Neural progenitor cell (in vitro differentiated cells): Measurements from ENCODE around the gene COPS8. TPM values are rescaled to one million over a fixed set of nuclear protein-coding genes. Genes with fewer than 3 reads are reported as not detected.

Experiments
- DNase-seq: peaks from one replicate; pipeline ENCODE4 v3.0.0-alpha.2; 2016; ENCODE audit warnings: low spot score
- H2AFZ ChIP-seq: fragments of 200-600 bp; sonication (generic); replicated peaks from 2 replicates; pipeline ENCODE4 v1.6.1; 2016; ENCODE audit warnings: antibody characterized with exemption
- H3F3A ChIP-seq: fragments of 200-600 bp; sonication (generic); 2 replicates; pipeline ENCODE4 v1.6.1; 2016; ENCODE audit warnings: antibody characterized with exemption, low read depth
- H3K27ac ChIP-seq: fragments of 200-600 bp; sonication (generic); 2 replicates; pipeline ENCODE4 v1.5.1; 2016; ENCODE audit warnings: mild to moderate bottlenecking
- H3K27me3 ChIP-seq: fragments of 200-600 bp; sonication (generic); 2 replicates; pipeline ENCODE4 v1.6.1; 2016; ENCODE audit warnings: mild to moderate bottlenecking, moderate library complexity
- H3K36me3 ChIP-seq: fragments of 200-600 bp; sonication (generic); 2 replicates; pipeline ENCODE4 v1.5.1; 2016
- H3K4me1 ChIP-seq: fragments of 200-600 bp; sonication (generic); 2 replicates; pipeline ENCODE4 v1.6.1; 2016; ENCODE audit warnings: mixed run types
- H3K4me2 ChIP-seq: fragments of 200-600 bp; sonication (generic); 2 replicates; pipeline ENCODE4 v1.6.1; 2016
- H3K4me3 ChIP-seq: fragments of 200-600 bp; sonication (generic); 2 replicates; pipeline ENCODE4 v1.5.1; 2016
- H3K79me2 ChIP-seq: fragments of 200-600 bp; sonication (generic); 2 replicates; pipeline ENCODE4 v1.6.1; 2016; ENCODE audit warnings: low read depth
- H3K9ac ChIP-seq: fragments of 200-600 bp; sonication (generic); 2 replicates; pipeline ENCODE4 v1.6.1; 2016
- H3K9me3 ChIP-seq: fragments of 200-600 bp; sonication (generic); 2 replicates; pipeline ENCODE4 v1.5.1; 2016; ENCODE audit warnings: low read depth
- H4K20me1 ChIP-seq: fragments of 200-600 bp; sonication (generic); 2 replicates; pipeline ENCODE4 v1.6.1; 2016; ENCODE audit warnings: low read depth
- H3K27ac Mint-ChIP-seq: 3 replicates; pipeline ENCODE4 v1.8.0; 2021; ENCODE audit warnings: mixed read lengths
- H3K27me3 Mint-ChIP-seq: 2 replicates; pipeline ENCODE4 v1.8.0; 2022; ENCODE audit warnings: low read depth, mild to moderate bottlenecking, inconsistent platforms, moderate library complexity, mixed read lengths; ENCODE audit not compliant: insufficient read depth
- H3K36me3 Mint-ChIP-seq: 3 replicates; pipeline ENCODE4 v1.8.0; 2021; ENCODE audit warnings: mixed read lengths
- H3K4me1 Mint-ChIP-seq: 3 replicates; pipeline ENCODE4 v1.8.0; 2021; ENCODE audit warnings: mixed read lengths
- H3K4me3 Mint-ChIP-seq: 3 replicates; pipeline ENCODE4 v1.8.0; 2021; ENCODE audit warnings: mild to moderate bottlenecking, moderate library complexity, mixed read lengths
- H3K9me3 Mint-ChIP-seq: 3 replicates; pipeline ENCODE4 v1.8.0; 2020; ENCODE audit warnings: mixed read lengths
- CTCF ChIP-seq: fragments of 200-600 bp; sonication (generic); IDR thresholded peaks from 2 replicates; pipeline ENCODE4 v1.5.1; 2017; ENCODE audit warnings: antibody characterized with exemption, mild to moderate bottlenecking
- EZH2 ChIP-seq: fragments of 200-600 bp; sonication (generic); IDR thresholded peaks from 2 replicates; pipeline ENCODE4 v1.6.1; 2017; ENCODE audit warnings: antibody characterized with exemption, mild to moderate bottlenecking, moderate library complexity
- EZH2phosphoT487 ChIP-seq: fragments of 200-600 bp; sonication (generic); IDR thresholded peaks from 2 replicates; pipeline ENCODE4 v1.6.1; 2017; ENCODE audit warnings: antibody characterized with exemption
- total RNA-seq: library from RNA; depleted of rRNA; stranded (reverse); fragments of >200 nt; gene quantifications from 2 replicates; pipeline ENCODE4 v1.2.3, GENCODE V29; 2015; ENCODE audit warnings: low replicate concordance

COPS8 gene
- total RNA-seq, 1 donor from 2014 or later = 267 TPM

DNA sequence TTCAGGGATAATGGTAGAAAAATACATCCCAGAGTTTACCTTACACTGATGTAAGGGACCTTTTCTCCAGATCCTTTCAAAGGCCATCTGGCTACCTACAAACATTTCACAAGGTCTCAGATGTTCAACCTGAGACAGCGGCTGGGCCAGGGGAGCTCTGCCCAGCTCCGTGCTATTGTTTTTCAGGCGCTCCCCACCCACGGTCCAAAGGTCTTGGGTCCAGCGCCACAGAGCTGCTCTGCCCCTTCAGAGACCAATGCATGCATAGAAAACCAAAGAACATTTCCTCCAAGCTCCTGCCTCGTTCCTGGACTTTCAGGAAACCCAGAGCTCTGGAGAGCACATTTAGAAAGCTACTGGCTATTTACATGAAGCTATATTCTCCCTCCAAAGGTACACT lies 40.3 kb downstream of the COPS8 start:
- Histone ChIP-seq H3K4me2 (no peak overlapping the region), H4K20me1 (no peaks in the 10 kb centered on the region), H3K9me3 (no peaks in the 10 kb centered on the region), H3K9ac (no peak overlapping the region), H3K4me3 (no peak overlapping the region), H3F3A (peaks cover 14% of the 10 kb centered on the region), H3K27ac (no peak overlapping the region), H3K36me3 (no peaks in the 10 kb centered on the region), H3K4me1 (peaks cover 6% of the 10 kb centered on the region), H2AFZ (no peak overlapping the region), H3K27me3 (no peaks in the 10 kb centered on the region), H3K79me2 (no peaks in the 10 kb centered on the region)
- Mint-ChIP-seq H3K27ac (no peak overlapping the region), H3K4me1 (peaks cover 3% of the 10 kb centered on the region), H3K9me3 (peaks cover 2% of the 10 kb centered on the region), H3K4me3 (no peak overlapping the region), H3K27me3 (peaks cover 2% of the 10 kb centered on the region), H3K36me3 (no peaks in the 10 kb centered on the region)
- TF ChIP-seq EZH2phosphoT487 (no peak), EZH2 (no peak), CTCF (no peak)
- no peak for DNase-seq

DNA sequence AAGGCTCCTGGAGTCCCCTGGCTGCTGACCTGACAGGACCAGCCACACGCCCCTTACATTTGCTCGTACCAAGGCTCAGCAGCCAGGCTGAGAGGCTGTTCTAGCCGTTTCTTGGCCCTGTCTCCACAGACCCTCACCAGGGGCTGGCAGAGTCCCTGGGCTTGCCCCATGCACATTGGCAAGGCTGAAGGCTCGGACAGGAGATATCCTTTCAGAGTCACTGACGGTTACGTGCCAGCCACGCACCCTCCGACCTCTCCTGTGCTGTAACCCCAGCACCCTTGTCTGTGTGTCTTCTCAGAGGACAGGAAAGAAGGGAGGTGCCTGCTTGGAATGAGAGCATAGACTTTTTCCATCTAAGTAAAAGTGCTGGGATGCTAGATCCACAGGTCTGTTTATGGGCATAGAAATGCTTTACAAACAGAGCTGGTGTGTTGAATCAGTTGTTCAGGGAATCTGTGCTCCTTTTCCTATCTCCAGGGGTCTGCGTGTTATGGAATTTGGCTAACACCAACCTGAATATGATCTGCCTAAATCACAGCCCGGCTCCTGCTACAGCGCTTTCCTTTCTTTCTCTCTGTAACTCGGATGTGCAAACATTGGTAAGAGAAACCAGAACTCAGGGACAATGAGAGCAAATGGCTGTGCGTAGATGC lies 41.0 kb downstream of the COPS8 start:
- Histone ChIP-seq H3K9ac (no peak overlapping the region), H3K79me2 (no peaks in the 10 kb centered on the region), H3K27ac (no peak overlapping the region), H3F3A (peaks cover 14% of the 10 kb centered on the region), H3K4me3 (no peak overlapping the region), H2AFZ (no peak overlapping the region), H3K4me1 (peaks cover 6% of the 10 kb centered on the region), H3K27me3 (no peaks in the 10 kb centered on the region), H3K4me2 (no peak overlapping the region), H3K9me3 (no peaks in the 10 kb centered on the region), H3K36me3 (no peaks in the 10 kb centered on the region), H4K20me1 (no peaks in the 10 kb centered on the region)
- Mint-ChIP-seq H3K36me3 (no peaks in the 10 kb centered on the region), H3K27ac (no peak overlapping the region), H3K27me3 (peaks cover 2% of the 10 kb centered on the region), H3K4me1 (peaks cover 3% of the 10 kb centered on the region), H3K9me3 (peaks cover 2% of the 10 kb centered on the region), H3K4me3 (no peak overlapping the region)
- no peak for TF ChIP-seq EZH2
- no peak for TF ChIP-seq CTCF
- no peak for TF ChIP-seq EZH2phosphoT487
- DNase-seq = no peak

GRCh38 chr2:237128026-237128703 lies 42.5 kb downstream of the COPS8 start:
- H3K79me2 ChIP-seq = no peaks in the 10 kb centered on the region
- H3K36me3 Mint-ChIP-seq = no peaks in the 10 kb centered on the region
- H2AFZ ChIP-seq = peak overlapping the region; percentile 53
- no peaks in the 10 kb centered on the region for H3K9me3 Mint-ChIP-seq
- H3K27ac ChIP-seq = no peak overlapping the region
- peak overlapping the region; percentile 70 for H3K27ac Mint-ChIP-seq
- H3K4me2 ChIP-seq = no peak overlapping the region
- H3K9ac ChIP-seq = no peak overlapping the region
- DNase-seq = peak; percentile 44
- H3K4me1 Mint-ChIP-seq = peaks cover 3% of the 10 kb centered on the region
- H3K4me1 ChIP-seq = peaks cover 6% of the 10 kb centered on the region
- H3K36me3 ChIP-seq = no peaks in the 10 kb centered on the region
- no peaks in the 10 kb centered on the region for H3K27me3 ChIP-seq
- H4K20me1 ChIP-seq = no peaks in the 10 kb centered on the region
- peaks cover 2% of the 10 kb centered on the region for H3K27me3 Mint-ChIP-seq
- no peak overlapping the region for H3K4me3 ChIP-seq
- H3K4me3 Mint-ChIP-seq = no peak overlapping the region
- peaks cover 14% of the 10 kb centered on the region for H3F3A ChIP-seq
- H3K9me3 ChIP-seq = no peaks in the 10 kb centered on the region
- TF ChIP-seq EZH2phosphoT487 (no peak), CTCF (no peak), EZH2 (no peak)
